HG02642 (cell line): Measurements from ENCODE around the gene HCRTR1.

Experiments
- ATAC-seq: cut with Tn5 transposase; IDR thresholded peaks from one replicate; pipeline ENCODE4 v1.9.1; 2021; ENCODE audit warnings: mild to moderate bottlenecking; ENCODE audit not compliant: unreplicated experiment, poor library complexity

Gene HCRTR1

DNA sequence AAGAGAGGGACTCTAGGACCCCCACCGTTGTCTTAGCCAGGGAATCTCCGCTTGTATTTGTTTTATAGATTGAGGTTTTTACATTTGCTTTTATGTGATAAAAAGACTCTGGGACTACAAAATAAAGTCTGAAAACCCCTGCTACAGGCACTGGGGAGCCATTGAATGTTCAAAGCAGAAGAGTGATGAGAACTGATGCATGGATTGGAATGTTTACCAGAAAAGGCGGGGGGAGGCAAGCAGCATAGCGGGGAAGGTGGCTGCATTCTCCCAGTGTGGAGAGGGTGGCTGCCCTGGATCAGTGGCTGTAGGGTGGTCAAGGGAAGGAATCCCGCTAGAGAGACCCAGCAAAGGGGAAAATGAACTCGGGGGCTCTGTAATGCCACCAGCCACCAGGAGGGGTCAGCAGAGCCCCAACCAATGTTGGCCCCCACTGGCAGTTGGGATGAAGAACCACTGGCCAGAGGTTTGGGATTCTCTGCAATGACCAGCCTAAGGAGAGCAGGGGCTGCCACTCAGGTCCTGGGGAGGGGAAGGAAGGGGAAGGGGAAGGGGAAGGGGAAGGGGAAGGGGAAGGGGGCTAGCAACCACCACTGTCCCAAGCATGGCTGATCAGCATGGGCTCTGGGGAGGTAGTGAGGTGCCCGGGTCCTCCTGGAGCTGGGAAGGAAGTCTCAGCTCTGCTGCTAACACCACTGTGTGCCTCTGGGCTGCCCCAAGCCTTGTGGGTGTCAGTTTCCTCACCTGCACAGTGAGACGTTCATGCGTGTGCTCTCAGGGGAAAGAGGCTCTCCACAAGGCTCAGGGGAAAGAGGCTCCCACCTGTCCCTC is 46.3 kb downstream of the HCRTR1 start:
- no peak for ATAC-seq

DNA sequence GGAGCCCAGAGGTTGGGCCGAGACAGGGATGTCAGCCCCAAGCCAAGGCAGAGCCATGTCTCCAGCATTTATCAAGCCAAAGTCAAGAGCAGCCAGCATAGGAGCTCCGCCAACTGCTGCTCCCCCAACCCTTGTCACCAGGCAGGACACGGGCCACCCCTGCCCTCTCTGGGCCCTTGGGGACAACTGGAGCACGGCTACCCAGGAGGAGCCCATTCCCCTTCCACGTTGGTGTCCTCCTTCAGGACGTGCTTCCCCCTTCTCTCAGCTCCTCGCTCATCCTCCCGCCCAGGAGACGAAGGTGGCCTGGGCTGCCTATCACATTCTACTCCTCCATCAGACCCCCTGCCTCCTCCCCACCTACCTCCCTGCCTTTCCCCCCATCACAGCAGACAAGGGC is 47.0 kb downstream of the HCRTR1 start:
- no peak for ATAC-seq

DNA sequence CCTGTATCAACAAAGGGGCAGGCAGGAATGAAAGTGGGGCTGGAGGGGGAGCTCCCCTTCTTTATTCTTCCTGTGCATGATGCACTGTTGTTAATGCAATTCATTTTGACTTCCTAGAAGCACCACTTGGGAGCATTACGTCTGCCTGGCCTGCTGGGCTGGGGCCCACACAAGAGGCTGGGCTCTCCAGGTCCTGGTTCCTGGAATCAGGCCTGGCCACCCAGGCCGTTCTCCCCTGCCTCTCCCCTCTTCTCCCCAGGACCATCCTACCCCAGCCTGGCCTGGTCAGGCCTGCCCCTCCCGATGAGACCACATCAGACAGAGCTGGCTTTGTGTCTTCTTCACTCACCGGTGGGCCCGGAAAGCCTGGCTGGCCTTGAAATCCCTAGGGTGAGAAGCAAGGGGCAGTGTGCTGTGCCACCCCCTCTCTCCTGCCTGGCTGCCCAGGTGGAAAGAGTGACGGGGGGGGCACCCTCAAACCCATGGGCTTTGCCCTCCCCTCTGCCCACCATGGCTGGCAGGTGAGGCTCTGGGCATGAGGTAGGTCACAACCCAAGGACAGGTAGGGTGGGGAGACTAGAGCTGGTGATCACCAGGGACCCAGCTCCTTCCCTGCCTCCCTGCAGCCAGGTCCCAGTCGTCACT is 47.9 kb downstream of the HCRTR1 start:
- ATAC-seq: no peak

DNA sequence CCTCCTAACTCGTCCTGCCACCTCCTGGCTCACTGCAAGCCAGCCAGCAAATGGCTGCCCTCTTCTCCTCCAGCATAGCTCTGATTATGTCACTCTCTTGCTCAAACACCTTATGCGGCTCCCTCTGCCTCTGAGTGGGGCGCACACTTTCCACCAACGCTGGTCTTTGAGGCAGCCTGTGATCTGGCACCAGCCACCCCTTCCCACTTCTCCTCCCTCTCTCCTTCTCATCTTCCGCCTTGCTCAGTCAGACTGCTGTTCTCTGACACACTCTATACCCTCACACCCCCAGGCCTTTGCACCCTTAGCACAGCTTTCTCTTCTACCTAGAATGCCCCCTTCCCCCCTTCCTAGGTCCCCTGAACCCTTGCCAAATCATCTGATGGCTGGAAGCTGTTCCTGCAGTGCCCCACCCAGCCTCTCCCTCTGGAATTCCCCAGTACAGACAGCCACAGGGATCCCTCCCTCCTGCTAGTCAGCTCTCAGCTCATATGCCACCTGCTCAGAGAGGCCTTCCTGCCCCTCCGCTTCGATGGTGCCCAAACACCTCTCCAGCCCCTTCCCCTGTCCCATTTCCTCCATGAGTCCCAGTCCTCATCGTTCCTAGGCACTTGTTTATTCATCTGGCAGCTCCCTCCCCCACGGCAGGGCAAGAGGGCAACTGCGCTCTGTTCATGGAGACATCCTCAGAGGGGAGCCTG is 48.9 kb downstream of the HCRTR1 start:
- no peak for ATAC-seq

DNA sequence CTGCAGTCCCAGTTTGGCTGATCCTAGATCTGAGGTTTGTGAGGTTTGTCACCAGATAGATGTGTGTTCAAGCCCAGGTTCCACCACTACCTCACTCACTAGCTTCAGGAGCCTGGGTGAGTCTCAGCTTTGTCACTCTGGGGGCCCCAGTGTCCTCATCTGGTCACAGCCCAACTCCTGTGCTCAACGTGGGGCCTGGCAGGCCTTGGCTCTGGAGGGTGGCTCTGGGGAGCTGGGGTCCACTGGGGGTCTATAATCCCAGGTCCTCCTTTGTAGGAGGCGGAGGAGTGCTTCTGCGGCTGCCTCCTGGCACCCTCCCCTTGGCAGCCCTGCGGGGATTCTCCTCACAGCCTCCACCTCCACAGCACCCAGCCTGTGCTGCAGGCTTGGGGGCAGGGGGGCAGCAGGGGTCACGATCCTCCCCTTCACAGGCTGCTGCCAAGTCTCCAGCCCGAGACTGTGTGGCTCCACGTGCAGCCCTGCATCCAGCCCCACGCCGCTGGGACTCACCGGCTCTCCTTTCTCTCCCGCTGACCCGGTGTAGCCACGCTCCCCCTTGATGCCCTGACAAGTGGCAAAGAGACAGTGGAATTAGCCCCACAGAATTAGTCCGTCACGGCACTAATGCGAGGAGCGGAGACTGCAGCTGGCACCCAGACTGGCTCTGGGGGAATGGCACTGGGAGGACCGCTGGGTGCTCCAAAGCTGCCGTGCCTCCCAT is 49.7 kb downstream of the HCRTR1 start:
- no peak for ATAC-seq

DNA sequence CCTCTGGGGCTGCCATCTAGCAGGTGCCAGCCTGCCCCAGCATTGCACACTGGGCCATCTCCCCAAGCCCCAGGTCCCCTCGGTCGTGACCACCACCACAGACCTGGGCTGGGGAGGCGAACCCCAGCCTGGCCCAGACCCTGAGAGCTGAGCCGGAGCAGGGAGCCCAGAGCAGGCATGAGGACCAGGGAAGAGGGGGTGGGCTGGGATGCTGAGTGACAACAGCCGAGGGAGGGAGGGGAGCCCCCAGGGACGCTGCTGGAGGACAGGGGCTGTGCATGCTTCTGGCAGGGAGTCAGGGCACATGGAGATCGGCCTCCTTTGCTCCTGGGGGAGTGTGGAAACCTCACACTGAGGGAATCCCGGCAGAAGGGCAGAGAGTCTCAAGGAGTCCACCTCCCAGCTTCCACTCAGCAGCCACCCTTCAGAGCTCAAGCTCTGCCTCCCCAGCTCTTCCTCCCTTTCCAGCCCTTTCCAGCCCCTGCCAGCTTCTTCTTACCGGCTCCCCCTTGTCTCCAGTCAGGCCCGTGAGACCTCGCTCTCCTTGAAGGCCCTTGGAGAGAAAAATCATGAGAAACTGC is 50.9 kb downstream of the HCRTR1 start:
- ATAC-seq: no peak

DNA sequence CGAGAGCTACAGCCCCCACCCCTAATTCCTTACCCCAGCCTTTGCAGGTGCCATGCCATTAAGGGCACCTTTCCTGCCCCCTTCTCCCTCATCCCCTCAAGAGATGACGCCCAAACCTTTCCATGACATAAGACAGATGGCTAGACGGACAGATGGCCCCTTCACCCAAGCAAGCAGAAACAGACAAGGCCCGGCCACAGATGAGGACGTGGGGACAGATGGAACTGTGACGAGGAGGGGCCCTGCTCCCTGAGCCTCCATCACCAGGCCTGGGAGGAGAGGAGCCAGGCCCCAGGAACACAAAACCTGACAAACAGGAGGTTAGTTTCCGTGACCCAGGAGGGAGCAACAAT is 51.9 kb downstream of the HCRTR1 start:
- no peak for ATAC-seq

DNA sequence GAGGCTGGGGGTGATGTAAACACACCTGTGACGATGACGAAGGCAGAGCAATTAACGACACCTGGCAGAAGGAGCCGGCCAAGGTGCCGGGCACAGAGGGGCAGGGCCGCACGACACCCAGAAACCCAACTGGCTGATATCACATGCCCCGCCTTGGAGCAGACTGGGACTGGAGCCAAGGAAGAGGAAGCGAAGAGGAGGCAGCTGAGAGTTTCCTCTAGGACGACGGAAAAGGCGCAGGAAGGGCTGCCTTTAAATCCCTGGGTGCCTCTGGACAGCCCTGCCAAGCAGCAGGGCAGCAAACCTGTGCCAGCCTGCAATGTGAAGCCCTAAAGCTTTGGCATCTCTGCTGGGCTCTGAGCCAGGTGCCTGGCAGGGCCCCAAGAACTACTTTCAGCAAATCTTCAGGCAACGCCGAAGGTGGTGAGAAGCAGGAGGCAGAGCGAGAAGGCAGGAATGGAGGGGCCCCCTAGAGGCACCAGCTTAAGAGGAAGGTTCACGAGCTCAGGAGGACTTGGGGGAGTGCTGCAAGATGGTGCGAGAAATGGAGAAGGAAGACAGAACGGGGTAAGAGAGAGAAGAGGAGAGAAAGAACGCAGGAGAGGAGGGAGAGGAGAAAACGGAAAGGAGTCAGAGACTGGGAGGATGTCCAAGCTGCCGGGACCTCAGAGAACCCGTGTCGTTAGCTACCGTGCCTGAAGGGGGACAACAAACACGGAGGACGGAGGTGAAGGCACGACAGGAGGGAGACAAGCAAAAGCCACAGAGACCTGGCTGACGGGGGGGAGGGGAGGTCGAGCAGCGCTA is 52.5 kb downstream of the HCRTR1 start:
- no peak for ATAC-seq

DNA sequence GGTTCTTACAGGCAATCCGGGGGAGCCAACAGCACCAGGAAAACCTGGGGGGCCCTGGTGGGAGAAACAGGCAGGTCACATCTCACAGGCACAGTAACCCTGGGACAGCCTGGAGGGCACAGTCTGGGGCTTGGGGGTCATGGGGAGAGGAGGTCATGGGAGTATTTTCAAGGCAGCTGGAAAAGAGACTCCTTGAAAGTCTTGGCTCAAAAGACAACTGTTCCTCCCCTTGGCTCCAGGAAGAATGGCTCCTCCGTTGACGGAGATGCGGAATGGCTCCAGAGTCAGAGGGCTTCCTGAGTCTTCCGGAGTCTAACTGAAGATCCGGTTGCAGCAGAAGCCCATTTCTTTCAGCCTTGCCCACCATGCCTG is 53.1 kb downstream of the HCRTR1 start:
- ATAC-seq: no peak

DNA sequence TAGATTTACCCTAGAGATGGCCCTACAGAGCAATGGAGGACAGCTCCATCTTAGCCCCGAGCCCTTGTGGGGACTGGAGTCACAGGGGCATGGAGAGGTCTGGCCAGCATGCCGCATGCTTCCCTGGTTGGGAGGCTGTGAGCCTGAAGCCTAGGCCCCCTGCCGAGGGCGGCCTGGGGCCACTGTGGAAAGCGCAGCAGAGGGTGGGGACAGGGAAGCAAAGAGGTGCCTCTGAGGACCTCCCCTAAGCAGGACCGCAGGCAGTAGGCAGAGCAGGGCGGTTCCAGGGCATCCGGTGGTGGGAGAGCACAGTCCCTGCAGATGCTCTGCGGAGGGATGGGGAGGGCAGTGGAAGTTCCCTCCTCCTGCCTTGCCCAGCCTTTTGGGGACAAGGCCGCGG is 53.7 kb downstream of the HCRTR1 start:
- no peak for ATAC-seq

DNA sequence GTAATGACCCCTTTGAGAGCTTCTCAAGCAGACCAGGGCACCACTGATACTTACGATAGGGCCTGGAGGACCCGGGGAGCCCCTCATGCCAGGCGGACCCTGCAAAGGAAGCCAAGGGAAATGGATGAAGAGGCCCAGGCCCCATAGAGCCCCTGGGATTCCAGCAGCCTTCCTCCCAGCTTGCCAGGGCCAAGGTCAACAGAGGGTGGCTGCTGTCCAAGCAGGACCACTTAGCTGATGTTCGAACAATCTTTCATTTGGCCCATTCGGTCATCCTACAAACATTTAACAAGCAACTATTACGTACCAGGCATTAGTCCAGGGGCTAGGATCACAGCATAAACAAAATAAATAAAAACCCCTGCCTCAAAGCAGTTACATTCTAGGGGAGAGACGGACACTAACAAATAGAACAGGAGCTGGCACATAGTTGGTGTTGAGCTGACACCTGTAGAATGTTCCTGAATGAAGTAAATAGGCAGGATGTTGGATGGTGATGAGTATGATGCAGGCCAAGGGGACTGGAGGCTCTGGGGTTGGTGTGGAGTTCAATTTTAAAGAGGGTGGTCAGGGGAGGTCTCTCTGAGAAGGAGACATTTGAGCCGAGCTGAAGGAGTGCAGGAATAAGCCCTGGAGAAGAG is 54.2 kb downstream of the HCRTR1 start:
- ATAC-seq: no peak

DNA sequence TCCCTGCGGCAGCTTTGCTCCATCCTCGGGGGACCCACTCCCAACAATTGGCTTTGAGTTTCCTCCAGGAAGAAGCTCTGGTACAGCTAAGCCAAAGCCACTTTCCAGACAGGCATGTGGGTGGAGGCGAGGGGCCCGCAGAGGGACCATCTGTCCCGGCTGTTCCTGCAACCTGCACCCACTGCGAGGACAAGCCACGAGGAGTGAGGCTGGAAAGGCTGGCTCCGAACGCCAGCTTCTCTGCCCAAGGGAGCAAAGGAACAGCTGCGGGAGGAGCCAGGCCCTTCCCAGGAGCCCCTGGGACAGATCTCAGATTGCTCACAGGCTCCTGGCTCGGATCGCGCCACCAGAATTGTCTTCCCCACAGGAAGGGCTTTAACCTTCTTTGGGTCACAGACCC is 55.5 kb downstream of the HCRTR1 start:
- ATAC-seq: no peak

DNA sequence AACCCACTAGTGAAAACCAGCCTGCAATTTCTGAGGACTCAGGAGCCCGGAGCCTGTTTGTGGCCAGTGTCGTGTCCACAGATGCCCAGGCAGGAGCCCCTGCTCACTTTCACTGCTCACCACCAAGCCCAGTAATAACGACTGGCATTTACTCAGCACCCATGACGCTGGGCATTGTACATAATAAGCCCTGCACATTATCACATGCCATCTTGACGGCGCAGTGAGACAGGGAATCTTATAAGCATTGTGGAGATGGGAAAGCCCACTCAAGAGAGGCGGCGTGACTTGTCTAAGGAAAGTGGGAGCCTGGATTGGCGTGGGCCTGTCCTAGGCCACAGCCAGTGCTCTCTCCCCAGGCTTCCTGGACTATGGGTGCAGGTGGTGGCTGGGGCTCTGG is 55.9 kb downstream of the HCRTR1 start:
- no peak for ATAC-seq

DNA sequence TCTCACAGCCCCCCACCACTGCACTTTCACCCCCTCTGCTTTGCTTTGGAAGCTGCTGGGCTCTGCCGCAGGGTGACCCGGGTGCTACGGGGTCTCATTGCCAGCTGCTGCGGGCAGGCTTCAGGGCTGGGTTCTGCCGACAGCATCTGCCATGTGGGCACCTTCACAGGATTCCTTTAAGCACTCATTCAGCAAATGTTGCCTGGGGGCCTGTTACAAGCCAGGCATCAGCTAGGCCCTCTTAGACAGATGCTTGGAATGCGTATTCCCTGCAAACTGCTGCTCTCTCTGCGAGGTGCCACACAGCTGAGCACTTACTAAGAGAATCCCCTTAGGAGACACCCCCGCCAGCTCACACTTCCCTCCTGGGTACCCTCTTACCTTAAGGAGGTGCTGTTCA is 57.1 kb downstream of the HCRTR1 start:
- ATAC-seq: no peak

DNA sequence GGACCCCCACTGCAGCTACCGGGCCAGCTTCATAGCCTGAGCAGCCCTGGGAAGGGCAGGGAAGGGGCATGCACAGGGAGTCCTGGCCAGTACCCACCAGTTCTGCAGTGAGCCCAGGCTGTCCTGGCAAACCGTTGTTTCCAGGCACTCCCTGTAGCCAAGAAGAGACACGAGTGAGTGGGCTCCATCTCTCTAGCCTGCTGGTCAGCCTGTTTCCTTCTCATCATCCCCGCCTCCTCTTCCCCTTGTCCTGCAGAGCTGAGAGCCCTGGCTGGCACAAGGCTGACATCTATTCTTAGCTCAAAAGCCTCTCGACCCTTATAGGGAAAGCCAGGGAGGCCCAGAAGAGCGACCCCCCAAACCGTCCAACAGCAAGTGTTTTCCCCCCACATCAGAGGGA is 57.7 kb downstream of the HCRTR1 start:
- ATAC-seq: no peak

DNA sequence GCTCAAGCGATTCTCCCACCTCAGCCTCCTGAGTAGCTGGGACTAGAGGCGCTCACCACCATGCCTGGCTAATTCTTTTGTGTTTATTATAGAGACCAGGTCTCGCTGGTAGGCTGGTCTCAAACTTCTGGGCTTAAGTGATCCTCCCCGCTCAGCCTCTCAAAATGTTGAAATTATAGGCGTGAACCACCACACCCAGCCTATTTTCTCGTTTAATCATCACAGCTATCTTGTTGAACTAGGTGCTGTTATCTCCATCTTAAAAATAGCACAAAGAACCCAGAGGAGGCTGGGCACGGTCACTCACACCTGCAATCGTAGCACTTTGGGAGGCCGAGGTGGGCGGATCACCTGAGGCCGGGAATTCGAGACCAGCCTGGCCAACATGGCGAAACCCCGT is 58.3 kb downstream of the HCRTR1 start:
- ATAC-seq: no peak
